HepG2 (cell line): Measurements from ENCODE around the gene TBC1D25. TPM values are rescaled to one million over a fixed set of nuclear protein-coding genes. Genes with fewer than 3 reads are reported as not detected.
A peak's percentile ranks its signal among the peaks of the same experiment; 100 is the strongest.

Experiments
- BHLHE40 ChIP-seq: IDR thresholded peaks from 2 replicates; pipeline ENCODE4 v1.6.1; 2011; ENCODE audit warnings: low read length, improper control_type of control experiment
- CREBL2 ChIP-seq: sonication (generic); formaldehyde crosslinking; IDR thresholded peaks from 2 replicates; pipeline ENCODE4 v1.8.1; 2023; ENCODE audit warnings: missing genetic modification reagents, mild to moderate bottlenecking, borderline replicate concordance
- DDIT3 ChIP-seq: sonication (generic); formaldehyde crosslinking; IDR thresholded peaks from 2 replicates; pipeline ENCODE4 v1.4.0; 2020; ENCODE audit warnings: mild to moderate bottlenecking, missing genetic modification reagents
- HMG20B ChIP-seq: conservative IDR thresholded peaks from 2 replicates; pipeline ENCODE4 v1.6.1; 2016; ENCODE audit warnings: missing genetic modification reagents, missing compliant biosample characterization
- KDM5A ChIP-seq: fragments of 200-600 bp; sonication (generic); IDR thresholded peaks from 2 replicates; pipeline ENCODE4 v1.7.0; 2018; ENCODE audit warnings: antibody characterized with exemption, mild to moderate bottlenecking, low read length, borderline replicate concordance
- MED8 ChIP-seq: sonication (generic); formaldehyde crosslinking; IDR thresholded peaks from 2 replicates; pipeline ENCODE4 v1.8.1; 2023; ENCODE audit warnings: mild to moderate bottlenecking, missing genetic modification reagents; ENCODE audit not compliant: insufficient replicate concordance
- PHF21A ChIP-seq: sonication (generic); formaldehyde crosslinking; IDR thresholded peaks from 2 replicates; pipeline ENCODE4 v1.5.0; 2020; ENCODE audit warnings: mild to moderate bottlenecking, missing genetic modification reagents
- PHF5A ChIP-seq: IDR thresholded peaks from one replicate; pipeline ENCODE4 v1.6.1; 2018; ENCODE audit warnings: low read depth, missing genetic modification reagents; ENCODE audit not compliant: unreplicated experiment
- POGZ ChIP-seq: sonication (generic); formaldehyde crosslinking; IDR thresholded peaks from 2 replicates; pipeline ENCODE4 v1.4.0; 2020; ENCODE audit warnings: mild to moderate bottlenecking, missing genetic modification reagents
- RBAK ChIP-seq: sonication (generic); formaldehyde crosslinking; IDR thresholded peaks from 2 replicates; pipeline ENCODE4 v1.5.1; 2020; ENCODE audit warnings: mild to moderate bottlenecking, missing genetic modification reagents
- RELA ChIP-seq: sonication (generic); formaldehyde crosslinking; IDR thresholded peaks from 2 replicates; pipeline ENCODE4 v1.4.0; 2020; ENCODE audit warnings: missing genetic modification reagents
- RERE ChIP-seq: IDR thresholded peaks from 2 replicates; pipeline ENCODE4 v1.6.1; 2016; ENCODE audit warnings: low read depth, missing genetic modification reagents, missing compliant biosample characterization
- RFX5 ChIP-seq: IDR thresholded peaks from 2 replicates; pipeline ENCODE4 v1.6.1; 2011; ENCODE audit warnings: low read depth, low read length, improper control_type of control experiment
- RXRA ChIP-seq: sonication (generic); formaldehyde crosslinking; IDR thresholded peaks from 2 replicates; pipeline ENCODE4 v1.5.1; 2020; ENCODE audit warnings: missing genetic modification reagents
- SRSF4 ChIP-seq: fragments of 200-400 bp; formaldehyde crosslinking; IDR thresholded peaks from one replicate; pipeline ENCODE4 v1.6.1; 2018; ENCODE audit warnings: mild to moderate bottlenecking, low read depth, low read length, moderate library complexity; ENCODE audit not compliant: poor library complexity, severe bottlenecking
- TMF1 ChIP-seq: sonication (generic); formaldehyde crosslinking; IDR thresholded peaks from 2 replicates; pipeline ENCODE4 v1.8.1; 2022; ENCODE audit warnings: low read depth, missing genetic modification reagents
- ZBED4 ChIP-seq: sonication (generic); formaldehyde crosslinking; IDR thresholded peaks from 2 replicates; pipeline ENCODE4 v1.4.0; 2020; ENCODE audit warnings: missing genetic modification reagents, borderline replicate concordance
- ZC3H13 ChIP-seq: sonication (generic); formaldehyde crosslinking; IDR thresholded peaks from 2 replicates; pipeline ENCODE4 v1.8.1; 2023; ENCODE audit warnings: mild to moderate bottlenecking, missing genetic modification reagents, moderate library complexity
- ZFP36L2 ChIP-seq: sonication (generic); formaldehyde crosslinking; IDR thresholded peaks from 2 replicates; pipeline ENCODE4 v1.4.0; 2020; ENCODE audit warnings: missing genetic modification reagents
- ZNF350 ChIP-seq: sonication (generic); formaldehyde crosslinking; IDR thresholded peaks from 2 replicates; pipeline ENCODE4 v1.4.0; 2020; ENCODE audit warnings: mild to moderate bottlenecking, low read depth, missing genetic modification reagents, borderline replicate concordance
- ZNF546 ChIP-seq: sonication (generic); formaldehyde crosslinking; conservative IDR thresholded peaks from 2 replicates; pipeline ENCODE4 v1.8.1; 2023; ENCODE audit warnings: mild to moderate bottlenecking, missing genetic modification reagents
- ZSCAN22 ChIP-seq: sonication (generic); formaldehyde crosslinking; IDR thresholded peaks from 2 replicates; pipeline ENCODE4 v1.4.0; 2020; ENCODE audit warnings: mild to moderate bottlenecking, missing genetic modification reagents
- polyA plus RNA-seq, 8 experiments: library from polyadenylated mRNA; depleted of rRNA in 3 of 8; stranded (reverse) in 7 of 8; unstranded in 1 of 8; fragments of >200 nt; fragmentation: Illumina TruSeq in 4 of 8; extraction: Trizol in 4 of 8; gene quantifications; 2 replicates each; pipeline versions ENCODE4 v1.2.1 to v1.2.3, GENCODE V29; 2011 to 2016; ENCODE audit warnings: low read depth in 4 of 8, missing spikeins in 1 of 8, mixed read lengths in 1 of 8; ENCODE audit not compliant: insufficient read depth in 1 of 8
- total RNA-seq, 5 experiments: library from RNA; depleted of rRNA; stranded (reverse); fragments of >200 nt; fragmentation: Illumina TruSeq; extraction: Trizol; gene quantifications; 2 replicates each; pipeline ENCODE4 v1.2.3, GENCODE V29; 2016; ENCODE audit warnings: low read depth in 1 of 5

The TBC1D25 gene
- total and polyA plus RNA-seq, 2 of the 13 experiments (the other 11 are each of a cell fraction or from before 2014, with no cell fraction given), result 3.5 to 4.7 TPM

- TF ChIP-seq RERE, result no peak
- no peak for TF ChIP-seq RFX5
- no peak for TF ChIP-seq MED8
- no peak for TF ChIP-seq PHF5A (CRISPR knock-in tag)
- TF ChIP-seq ZSCAN22 (CRISPR knock-in tag), result no peak
- TF ChIP-seq RXRA, result peak; percentile 68; the same call in 1 of the 2 replicates
- no peak for TF ChIP-seq KDM5A
- TF ChIP-seq ZNF546 (CRISPR knock-in tag), result no peak
- no peak for TF ChIP-seq BHLHE40
- TF ChIP-seq HMG20B (CRISPR knock-in tag), result no peak
- no peak for TF ChIP-seq ZBED4 (CRISPR knock-in tag)
- TF ChIP-seq ZNF350 (CRISPR knock-in tag), result no peak
- no peak for TF ChIP-seq DDIT3 (CRISPR knock-in tag)
- TF ChIP-seq ZFP36L2 (CRISPR knock-in tag), result no peak
- TF ChIP-seq RBAK (CRISPR knock-in tag), result no peak
- no peak for TF ChIP-seq ZC3H13 (CRISPR knock-in tag)
- TF ChIP-seq PHF21A (CRISPR knock-in tag), result peak; percentile 24; the same call in 1 of the 2 replicates
- no peak for TF ChIP-seq RELA
- TF ChIP-seq SRSF4, result no peak
- TF ChIP-seq CREBL2 (CRISPR knock-in tag), result no peak
- no peak for TF ChIP-seq TMF1 (CRISPR knock-in tag)
- no peak; the same call in 1 of the 2 replicates for TF ChIP-seq POGZ
These were observed 34.0 kb upstream of the TBC1D25 start (continued) for GRCh38 chrX:48505481-48505880.
